ENCODE results near the gene OXNAD1.

GRCh38 chr3:16350597-16351318 is 85.7 kb downstream of the OXNAD1 start:
- TF ChIP-seq CTCF (IDR thresholded peaks at IDR 0.05) (no peak), POLR2AphosphoS5 (IDR thresholded peaks at IDR 0.05; ENCODE audit: low read depth, low read length) (no peak), TCF7L2 (IDR thresholded peaks at IDR 0.05; ENCODE audit: low read depth, low read length) (no peak)
- TF ChIP-seq, protein P1, sequence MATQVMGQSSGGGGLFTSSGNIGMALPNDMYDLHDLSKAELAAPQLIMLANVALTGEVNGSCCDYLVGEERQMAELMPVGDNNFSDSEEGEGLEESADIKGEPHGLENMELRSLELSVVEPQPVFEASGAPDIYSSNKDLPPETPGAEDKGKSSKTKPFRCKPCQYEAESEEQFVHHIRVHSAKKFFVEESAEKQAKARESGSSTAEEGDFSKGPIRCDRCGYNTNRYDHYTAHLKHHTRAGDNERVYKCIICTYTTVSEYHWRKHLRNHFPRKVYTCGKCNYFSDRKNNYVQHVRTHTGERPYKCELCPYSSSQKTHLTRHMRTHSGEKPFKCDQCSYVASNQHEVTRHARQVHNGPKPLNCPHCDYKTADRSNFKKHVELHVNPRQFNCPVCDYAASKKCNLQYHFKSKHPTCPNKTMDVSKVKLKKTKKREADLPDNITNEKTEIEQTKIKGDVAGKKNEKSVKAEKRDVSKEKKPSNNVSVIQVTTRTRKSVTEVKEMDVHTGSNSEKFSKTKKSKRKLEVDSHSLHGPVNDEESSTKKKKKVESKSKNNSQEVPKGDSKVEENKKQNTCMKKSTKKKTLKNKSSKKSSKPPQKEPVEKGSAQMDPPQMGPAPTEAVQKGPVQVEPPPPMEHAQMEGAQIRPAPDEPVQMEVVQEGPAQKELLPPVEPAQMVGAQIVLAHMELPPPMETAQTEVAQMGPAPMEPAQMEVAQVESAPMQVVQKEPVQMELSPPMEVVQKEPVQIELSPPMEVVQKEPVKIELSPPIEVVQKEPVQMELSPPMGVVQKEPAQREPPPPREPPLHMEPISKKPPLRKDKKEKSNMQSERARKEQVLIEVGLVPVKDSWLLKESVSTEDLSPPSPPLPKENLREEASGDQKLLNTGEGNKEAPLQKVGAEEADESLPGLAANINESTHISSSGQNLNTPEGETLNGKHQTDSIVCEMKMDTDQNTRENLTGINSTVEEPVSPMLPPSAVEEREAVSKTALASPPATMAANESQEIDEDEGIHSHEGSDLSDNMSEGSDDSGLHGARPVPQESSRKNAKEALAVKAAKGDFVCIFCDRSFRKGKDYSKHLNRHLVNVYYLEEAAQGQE (IDR thresholded peaks at IDR 0.05; ENCODE audit: insufficient read depth in 1 of 2, low read depth in 2 of 2, low read length in 1 of 2), result no peak
